ENCODE data around the gene MRPL43. TPM values are rescaled to one million over a fixed set of nuclear protein-coding genes. Genes with fewer than 3 reads are reported as not detected.

MRPL43 gene
- total and polyA plus RNA-seq, 2 experiments from 2014 or later: 60.4 to 126 TPM

DNA sequence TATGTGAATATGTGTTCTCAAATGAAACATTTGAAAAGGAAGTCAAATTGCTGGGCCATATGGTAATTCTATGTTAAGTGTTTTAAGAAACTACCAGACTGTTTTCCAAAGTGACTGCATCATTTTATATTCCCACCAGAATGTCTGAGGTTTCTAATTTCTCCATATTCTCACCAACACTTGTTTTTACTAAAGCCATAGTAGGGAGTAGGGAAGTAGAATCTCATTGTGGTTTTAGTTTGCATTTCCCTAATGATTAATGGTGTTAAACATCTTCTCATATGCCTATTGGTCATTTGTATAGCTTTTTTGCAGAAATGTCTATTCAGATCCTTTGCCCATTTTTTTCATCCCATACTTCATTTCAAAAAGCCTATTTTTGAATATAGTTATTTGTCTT is 27.0 kb downstream of the MRPL43 start:
- Histone ChIP-seq H4K20me1 (replicated peaks; ENCODE audit: insufficient read depth) (peaks cover 9% of the 10 kb centered on the region), H3K4me2 (no peak overlapping the region), H3K4me1 (ENCODE audit: insufficient read depth) (no peaks in the 10 kb centered on the region), H3K4me3 (no peak overlapping the region), H3K36me3 (ENCODE audit: insufficient read depth) (peaks cover 16% of the 10 kb centered on the region), H2AFZ (no peak overlapping the region), H3K9me2 (ENCODE audit: insufficient read depth) (no peaks in the 10 kb centered on the region), H3F3A (replicated peaks; ENCODE audit: low read depth) (no peaks in the 10 kb centered on the region), H3K27ac (ENCODE audit: low read depth) (no peak overlapping the region), H3K79me2 (replicated peaks; ENCODE audit: insufficient read depth) (no peaks in the 10 kb centered on the region), H3K27me3 (ENCODE audit: insufficient read depth) (no peaks in the 10 kb centered on the region)
- TF ChIP-seq, protein P1, sequence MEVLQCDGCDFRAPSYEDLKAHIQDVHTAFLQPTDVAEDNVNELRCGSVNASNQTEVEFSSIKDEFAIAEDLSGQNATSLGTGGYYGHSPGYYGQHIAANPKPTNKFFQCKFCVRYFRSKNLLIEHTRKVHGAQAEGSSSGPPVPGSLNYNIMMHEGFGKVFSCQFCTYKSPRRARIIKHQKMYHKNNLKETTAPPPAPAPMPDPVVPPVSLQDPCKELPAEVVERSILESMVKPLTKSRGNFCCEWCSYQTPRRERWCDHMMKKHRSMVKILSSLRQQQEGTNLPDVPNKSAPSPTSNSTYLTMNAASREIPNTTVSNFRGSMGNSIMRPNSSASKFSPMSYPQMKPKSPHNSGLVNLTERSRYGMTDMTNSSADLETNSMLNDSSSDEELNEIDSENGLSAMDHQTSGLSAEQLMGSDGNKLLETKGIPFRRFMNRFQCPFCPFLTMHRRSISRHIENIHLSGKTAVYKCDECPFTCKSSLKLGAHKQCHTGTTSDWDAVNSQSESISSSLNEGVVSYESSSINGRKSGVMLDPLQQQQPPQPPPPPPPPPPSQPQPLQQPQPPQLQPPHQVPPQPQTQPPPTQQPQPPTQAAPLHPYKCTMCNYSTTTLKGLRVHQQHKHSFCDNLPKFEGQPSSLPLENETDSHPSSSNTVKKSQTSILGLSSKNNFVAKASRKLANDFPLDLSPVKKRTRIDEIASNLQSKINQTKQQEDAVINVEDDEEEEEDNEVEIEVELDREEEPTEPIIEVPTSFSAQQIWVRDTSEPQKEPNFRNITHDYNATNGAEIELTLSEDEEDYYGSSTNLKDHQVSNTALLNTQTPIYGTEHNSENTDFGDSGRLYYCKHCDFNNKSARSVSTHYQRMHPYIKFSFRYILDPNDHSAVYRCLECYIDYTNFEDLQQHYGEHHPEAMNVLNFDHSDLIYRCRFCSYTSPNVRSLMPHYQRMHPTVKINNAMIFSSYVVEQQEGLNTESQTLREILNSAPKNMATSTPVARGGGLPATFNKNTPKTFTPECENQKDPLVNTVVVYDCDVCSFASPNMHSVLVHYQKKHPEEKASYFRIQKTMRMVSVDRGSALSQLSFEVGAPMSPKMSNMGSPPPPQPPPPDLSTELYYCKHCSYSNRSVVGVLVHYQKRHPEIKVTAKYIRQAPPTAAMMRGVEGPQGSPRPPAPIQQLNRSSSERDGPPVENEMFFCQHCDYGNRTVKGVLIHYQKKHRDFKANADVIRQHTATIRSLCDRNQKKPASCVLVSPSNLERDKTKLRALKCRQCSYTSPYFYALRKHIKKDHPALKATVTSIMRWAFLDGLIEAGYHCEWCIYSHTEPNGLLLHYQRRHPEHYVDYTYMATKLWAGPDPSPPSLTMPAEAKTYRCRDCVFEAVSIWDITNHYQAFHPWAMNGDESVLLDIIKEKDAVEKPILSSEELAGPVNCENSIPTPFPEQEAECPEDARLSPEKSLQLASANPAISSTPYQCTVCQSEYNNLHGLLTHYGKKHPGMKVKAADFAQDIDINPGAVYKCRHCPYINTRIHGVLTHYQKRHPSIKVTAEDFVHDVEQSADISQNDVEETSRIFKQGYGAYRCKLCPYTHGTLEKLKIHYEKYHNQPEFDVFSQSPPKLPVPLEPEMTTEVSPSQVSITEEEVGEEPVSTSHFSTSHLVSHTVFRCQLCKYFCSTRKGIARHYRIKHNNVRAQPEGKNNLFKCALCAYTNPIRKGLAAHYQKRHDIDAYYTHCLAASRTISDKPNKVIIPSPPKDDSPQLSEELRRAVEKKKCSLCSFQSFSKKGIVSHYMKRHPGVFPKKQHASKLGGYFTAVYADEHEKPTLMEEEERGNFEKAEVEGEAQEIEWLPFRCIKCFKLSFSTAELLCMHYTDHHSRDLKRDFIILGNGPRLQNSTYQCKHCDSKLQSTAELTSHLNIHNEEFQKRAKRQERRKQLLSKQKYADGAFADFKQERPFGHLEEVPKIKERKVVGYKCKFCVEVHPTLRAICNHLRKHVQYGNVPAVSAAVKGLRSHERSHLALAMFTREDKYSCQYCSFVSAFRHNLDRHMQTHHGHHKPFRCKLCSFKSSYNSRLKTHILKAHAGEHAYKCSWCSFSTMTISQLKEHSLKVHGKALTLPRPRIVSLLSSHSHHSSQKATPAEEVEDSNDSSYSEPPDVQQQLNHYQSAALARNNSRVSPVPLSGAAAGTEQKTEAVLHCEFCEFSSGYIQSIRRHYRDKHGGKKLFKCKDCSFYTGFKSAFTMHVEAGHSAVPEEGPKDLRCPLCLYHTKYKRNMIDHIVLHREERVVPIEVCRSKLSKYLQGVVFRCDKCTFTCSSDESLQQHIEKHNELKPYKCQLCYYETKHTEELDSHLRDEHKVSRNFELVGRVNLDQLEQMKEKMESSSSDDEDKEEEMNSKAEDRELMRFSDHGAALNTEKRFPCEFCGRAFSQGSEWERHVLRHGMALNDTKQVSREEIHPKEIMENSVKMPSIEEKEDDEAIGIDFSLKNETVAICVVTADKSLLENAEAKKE (CRISPR knock-in tag; IDR thresholded peaks at IDR 0.05): no peak
- TF ChIP-seq, protein P2, sequence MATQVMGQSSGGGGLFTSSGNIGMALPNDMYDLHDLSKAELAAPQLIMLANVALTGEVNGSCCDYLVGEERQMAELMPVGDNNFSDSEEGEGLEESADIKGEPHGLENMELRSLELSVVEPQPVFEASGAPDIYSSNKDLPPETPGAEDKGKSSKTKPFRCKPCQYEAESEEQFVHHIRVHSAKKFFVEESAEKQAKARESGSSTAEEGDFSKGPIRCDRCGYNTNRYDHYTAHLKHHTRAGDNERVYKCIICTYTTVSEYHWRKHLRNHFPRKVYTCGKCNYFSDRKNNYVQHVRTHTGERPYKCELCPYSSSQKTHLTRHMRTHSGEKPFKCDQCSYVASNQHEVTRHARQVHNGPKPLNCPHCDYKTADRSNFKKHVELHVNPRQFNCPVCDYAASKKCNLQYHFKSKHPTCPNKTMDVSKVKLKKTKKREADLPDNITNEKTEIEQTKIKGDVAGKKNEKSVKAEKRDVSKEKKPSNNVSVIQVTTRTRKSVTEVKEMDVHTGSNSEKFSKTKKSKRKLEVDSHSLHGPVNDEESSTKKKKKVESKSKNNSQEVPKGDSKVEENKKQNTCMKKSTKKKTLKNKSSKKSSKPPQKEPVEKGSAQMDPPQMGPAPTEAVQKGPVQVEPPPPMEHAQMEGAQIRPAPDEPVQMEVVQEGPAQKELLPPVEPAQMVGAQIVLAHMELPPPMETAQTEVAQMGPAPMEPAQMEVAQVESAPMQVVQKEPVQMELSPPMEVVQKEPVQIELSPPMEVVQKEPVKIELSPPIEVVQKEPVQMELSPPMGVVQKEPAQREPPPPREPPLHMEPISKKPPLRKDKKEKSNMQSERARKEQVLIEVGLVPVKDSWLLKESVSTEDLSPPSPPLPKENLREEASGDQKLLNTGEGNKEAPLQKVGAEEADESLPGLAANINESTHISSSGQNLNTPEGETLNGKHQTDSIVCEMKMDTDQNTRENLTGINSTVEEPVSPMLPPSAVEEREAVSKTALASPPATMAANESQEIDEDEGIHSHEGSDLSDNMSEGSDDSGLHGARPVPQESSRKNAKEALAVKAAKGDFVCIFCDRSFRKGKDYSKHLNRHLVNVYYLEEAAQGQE (IDR thresholded peaks at IDR 0.05; ENCODE audit: unreplicated experiment): no peak
- TF ChIP-seq POLR2AphosphoS5 (IDR thresholded peaks at IDR 0.05; ENCODE audit: low read depth): no peak
- no peak for TF ChIP-seq EZH2 (IDR thresholded peaks at IDR 0.05; ENCODE audit: low read depth, unreplicated experiment)
- TF ChIP-seq CREB1 (CRISPR knock-in tag; IDR thresholded peaks at IDR 0.05; ENCODE audit: low read depth): no peak
- TF ChIP-seq NANOG (IDR thresholded peaks at IDR 0.05; ENCODE audit: borderline replicate concordance): no peak
- TF ChIP-seq ZNF331 (CRISPR knock-in tag; IDR thresholded peaks at IDR 0.05; ENCODE audit: low read depth): no peak
- no peak for TF ChIP-seq ZNF114 (CRISPR knock-in tag; IDR thresholded peaks at IDR 0.05)
- no peak for TF ChIP-seq EZH2phosphoT487 (IDR thresholded peaks at IDR 0.05; ENCODE audit: unreplicated experiment)
- TF ChIP-seq, protein P3, sequence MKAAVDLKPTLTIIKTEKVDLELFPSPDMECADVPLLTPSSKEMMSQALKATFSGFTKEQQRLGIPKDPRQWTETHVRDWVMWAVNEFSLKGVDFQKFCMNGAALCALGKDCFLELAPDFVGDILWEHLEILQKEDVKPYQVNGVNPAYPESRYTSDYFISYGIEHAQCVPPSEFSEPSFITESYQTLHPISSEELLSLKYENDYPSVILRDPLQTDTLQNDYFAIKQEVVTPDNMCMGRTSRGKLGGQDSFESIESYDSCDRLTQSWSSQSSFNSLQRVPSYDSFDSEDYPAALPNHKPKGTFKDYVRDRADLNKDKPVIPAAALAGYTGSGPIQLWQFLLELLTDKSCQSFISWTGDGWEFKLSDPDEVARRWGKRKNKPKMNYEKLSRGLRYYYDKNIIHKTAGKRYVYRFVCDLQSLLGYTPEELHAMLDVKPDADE (IDR thresholded peaks at IDR 0.05): no peak
- TF ChIP-seq STAT1 (IDR thresholded peaks at IDR 0.05; ENCODE audit: unreplicated experiment): no peak
- no peak for TF ChIP-seq JUNB (IDR thresholded peaks at IDR 0.05; ENCODE audit: unreplicated experiment)
- ATAC-seq (no peak), DNase-seq (ENCODE audit: low spot score) (no peak)
- no peaks in the 10 kb centered on the region for H3K9me3 Mint-ChIP-seq
- no peaks in the 10 kb centered on the region for H3K4me1 Mint-ChIP-seq
- no peak overlapping the region for H3K27ac Mint-ChIP-seq
- peaks cover 36% of the 10 kb centered on the region; the same call in 2 of the 3 replicates for H3K36me3 Mint-ChIP-seq (ENCODE audit: low read depth)
- H3K27me3 Mint-ChIP-seq (ENCODE audit: insufficient read depth, low read depth, poor library complexity): no peaks in the 10 kb centered on the region
- no peak overlapping the region for H3K4me3 Mint-ChIP-seq
